H9 (cell line): Measurements from ENCODE around the gene IGF1R. TPM values are rescaled to one million over a fixed set of nuclear protein-coding genes. Genes with fewer than 3 reads are reported as not detected.

Experiments
- DNase-seq: peaks from one replicate; pipeline ENCODE4 v3.0.0-alpha.2; 2017
- H2AFZ ChIP-seq: one replicate; pipeline ENCODE4 v1.6.1; 2013; ENCODE audit warnings: mild to moderate bottlenecking, low read length, control low read depth, moderate library complexity
- H2AK5ac ChIP-seq: 2 replicates; pipeline ENCODE4 v1.6.1; 2013; ENCODE audit warnings: low read length, control low read depth, mixed read lengths; ENCODE audit not compliant: insufficient read length
- H2BK120ac ChIP-seq: one replicate; pipeline ENCODE4 v1.6.1; 2013; ENCODE audit warnings: low read depth, mild to moderate bottlenecking, low read length, control low read depth, inconsistent platforms; ENCODE audit not compliant: poor library complexity, severe bottlenecking
- H2BK12ac ChIP-seq: 2 replicates; pipeline ENCODE4 v1.6.1; 2013; ENCODE audit warnings: low read length, control low read depth, mixed read lengths, low read depth; ENCODE audit not compliant: insufficient read length
- H2BK15ac ChIP-seq: 2 replicates; pipeline ENCODE4 v1.6.1; 2013; ENCODE audit warnings: low read depth, low read length, control low read depth
- H2BK20ac ChIP-seq: one replicate; pipeline ENCODE4 v1.6.1; 2013; ENCODE audit warnings: low read depth, mild to moderate bottlenecking, low read length, control low read depth, inconsistent platforms; ENCODE audit not compliant: poor library complexity, severe bottlenecking
- H2BK5ac ChIP-seq: 2 replicates; pipeline ENCODE4 v1.6.1; 2013; ENCODE audit warnings: low read length, control low read depth, mixed read lengths; ENCODE audit not compliant: insufficient read length
- H3K14ac ChIP-seq: 2 replicates; pipeline ENCODE4 v1.6.1; 2013; ENCODE audit warnings: low read length, control low read depth; ENCODE audit not compliant: insufficient read depth
- H3K18ac ChIP-seq: 2 replicates; pipeline ENCODE4 v1.6.1; 2013; ENCODE audit warnings: low read depth, mild to moderate bottlenecking, mixed read lengths, low read length, control low read depth; ENCODE audit not compliant: insufficient read length
- H3K23ac ChIP-seq: 2 replicates; pipeline ENCODE4 v1.6.1; 2013; ENCODE audit warnings: low read length, control low read depth, mixed read lengths, low read depth; ENCODE audit not compliant: insufficient read length
- H3K23me2 ChIP-seq: 2 replicates; pipeline ENCODE4 v1.6.1; 2013; ENCODE audit warnings: low read depth, mild to moderate bottlenecking, mixed read lengths, low read length, control low read depth; ENCODE audit not compliant: insufficient read length, poor library complexity, severe bottlenecking
- H3K27ac ChIP-seq: 2 replicates; pipeline ENCODE4 v1.5.1; 2013; ENCODE audit warnings: low read length, control low read depth, mixed read lengths, low read depth; ENCODE audit not compliant: insufficient read length
- H3K27me3 ChIP-seq: 2 replicates; pipeline ENCODE4 v1.6.1; 2013; ENCODE audit warnings: low read length, control low read depth, inconsistent platforms; ENCODE audit not compliant: insufficient read depth
- H3K4ac ChIP-seq: 2 replicates; pipeline ENCODE4 v1.6.1; 2013; ENCODE audit warnings: low read depth, mild to moderate bottlenecking, control low read depth, inconsistent platforms, low read length, moderate library complexity
- H3K4me1 ChIP-seq: 2 replicates; pipeline ENCODE4 v1.6.1; 2013; ENCODE audit warnings: low read length, control low read depth, inconsistent platforms; ENCODE audit not compliant: insufficient read depth
- H3K4me2 ChIP-seq: 2 replicates; pipeline ENCODE4 v1.6.1; 2013; ENCODE audit warnings: low read length, control low read depth, mixed read lengths; ENCODE audit not compliant: insufficient read length, insufficient read depth
- H3K56ac ChIP-seq: 2 replicates; pipeline ENCODE4 v1.6.1; 2013; ENCODE audit warnings: low read depth, mild to moderate bottlenecking, mixed read lengths, low read length, control low read depth; ENCODE audit not compliant: insufficient read length
- H3K79me1 ChIP-seq: 2 replicates; pipeline ENCODE4 v1.6.1; 2013; ENCODE audit warnings: low read depth, mild to moderate bottlenecking, moderate library complexity, low read length, control low read depth, inconsistent platforms; ENCODE audit not compliant: insufficient read depth, poor library complexity, severe bottlenecking
- H3K79me2 ChIP-seq: 2 replicates; pipeline ENCODE4 v1.6.1; 2013; ENCODE audit warnings: low read length, control low read depth, inconsistent platforms; ENCODE audit not compliant: insufficient read depth
- H3K9ac ChIP-seq: 2 replicates; pipeline ENCODE4 v1.6.1; 2013; ENCODE audit warnings: low read length, control low read depth, mixed read lengths; ENCODE audit not compliant: insufficient read length; ENCODE audit errors: extremely low read depth
- H3K9me3 ChIP-seq: one replicate; pipeline ENCODE4 v1.6.1; 2013; ENCODE audit warnings: low read depth, low read length, inconsistent platforms; ENCODE audit not compliant: control insufficient read depth
- H3T11ph ChIP-seq: one replicate; pipeline ENCODE4 v1.6.1; 2013; ENCODE audit warnings: mild to moderate bottlenecking, low read length, control low read depth, inconsistent platforms
- H4K20me1 ChIP-seq: one replicate; pipeline ENCODE4 v1.6.1; 2013; ENCODE audit not compliant: control insufficient read depth, insufficient read length, insufficient read depth
- H4K5ac ChIP-seq: 2 replicates; pipeline ENCODE4 v1.6.1; 2013; ENCODE audit warnings: low read depth, mild to moderate bottlenecking, mixed read lengths, low read length, control low read depth; ENCODE audit not compliant: insufficient read length
- H4K8ac ChIP-seq: replicated peaks from 2 replicates; pipeline ENCODE4 v1.6.1; 2013; ENCODE audit warnings: low read length, control low read depth, mixed read lengths, low read depth; ENCODE audit not compliant: insufficient read length
- H4K91ac ChIP-seq: 2 replicates; pipeline ENCODE4 v1.6.1; 2013; ENCODE audit warnings: low read depth, mild to moderate bottlenecking, moderate library complexity, mixed read lengths, low read length, control low read depth; ENCODE audit not compliant: insufficient read length
- H3K27ac Mint-ChIP-seq, 3 experiments: 2 replicates in 2 of 3; 3 replicates in 1 of 3; pipeline ENCODE4 v1.8.0; 2020 to 2021; ENCODE audit warnings: mixed read lengths in 3 of 3, mild to moderate bottlenecking in 1 of 3, moderate library complexity in 1 of 3
- H3K27me3 Mint-ChIP-seq: 2 replicates; pipeline ENCODE4 v1.8.0; 2021; ENCODE audit warnings: low read depth, mild to moderate bottlenecking, moderate library complexity, mixed read lengths
- H3K36me3 Mint-ChIP-seq, 3 experiments: 2 replicates in 2 of 3; 3 replicates in 1 of 3; pipeline ENCODE4 v1.8.0; 2020 to 2021; ENCODE audit warnings: low read depth in 3 of 3, mixed read lengths in 3 of 3; ENCODE audit not compliant: insufficient read depth in 1 of 3
- H3K4me1 Mint-ChIP-seq, 2 experiments: 2 replicates each; pipeline ENCODE4 v1.8.0; 2020; ENCODE audit warnings: mixed read lengths in 2 of 2
- H3K4me3 Mint-ChIP-seq, 2 experiments: 2 replicates in 1 of 2; 3 replicates in 1 of 2; pipeline ENCODE4 v1.8.0; 2020 to 2021; ENCODE audit warnings: mild to moderate bottlenecking in 2 of 2, mixed read lengths in 2 of 2, moderate library complexity in 1 of 2
- H3K9me3 Mint-ChIP-seq, 2 experiments: 2 replicates in 1 of 2; 3 replicates in 1 of 2; pipeline ENCODE4 v1.8.0; 2020; ENCODE audit warnings: mild to moderate bottlenecking in 2 of 2, mixed read lengths in 2 of 2, moderate library complexity in 1 of 2
- CTCF ChIP-seq: fragments of 200-600 bp; sonication (generic); conservative IDR thresholded peaks from 3 replicates; pipeline ENCODE4 v1.8.0; 2021; ENCODE audit warnings: antibody characterized with exemption, mild to moderate bottlenecking
- WGBS: extraction: QIAGEN DNeasy Blood & Tissue Kit; methylation state at CpG from one replicate; pipeline ENCODE4 v1.1.7; 2013; ENCODE audit warnings: missing lambda C conversion rate, low lambda C conversion rate, mixed read lengths; ENCODE audit not compliant: insufficient read length; ENCODE audit errors: extremely low coverage; 5-methylcytosine and 5-hydroxymethylcytosine counted together
- total RNA-seq: library from RNA; stranded (reverse); gene quantifications from 2 replicates; pipeline ENCODE4 v1.2.1, GENCODE V29; 2021

The IGF1R gene
- total RNA-seq, 1 experiment from 2014 or later: 70.0 TPM

DNA sequence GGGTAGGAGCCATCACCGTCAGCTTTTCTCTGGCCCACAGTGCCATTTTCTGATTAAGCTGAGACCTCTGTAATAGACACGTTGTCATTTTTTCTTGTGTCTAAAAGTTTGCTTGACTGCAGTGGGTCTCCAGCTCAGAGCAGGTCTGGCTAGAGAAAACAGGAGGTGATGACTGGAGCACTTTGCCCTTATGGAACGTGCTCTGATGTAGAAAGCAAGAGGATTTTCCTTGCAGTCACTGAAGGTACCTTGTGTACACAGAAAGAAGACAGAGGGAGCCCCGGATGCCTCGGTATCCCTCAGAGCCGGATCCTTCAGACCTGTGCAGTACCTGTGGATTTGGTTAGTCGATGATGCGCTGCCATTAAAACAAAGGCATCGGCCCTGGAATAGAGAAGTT lies 76.2 kb downstream of the IGF1R start:
- H4K5ac ChIP-seq: no peak overlapping the region
- no peak overlapping the region for H4K91ac ChIP-seq
- no peak overlapping the region for H3K27ac ChIP-seq
- peaks cover 70 to 80% of the 10 kb centered on the region in 2 experiments for H3K4me1 Mint-ChIP-seq
- peaks cover 5 to 10% (median 7%) of the 10 kb centered on the region in 3 experiments; a peak in 4 of 7 replicates for H3K36me3 Mint-ChIP-seq
- H3K9me3 ChIP-seq: no peaks in the 10 kb centered on the region
- no peaks in the 10 kb centered on the region for H3K27me3 ChIP-seq
- H3K27ac Mint-ChIP-seq: no peak overlapping the region; a peak in 1 of 7 replicates
- no peak overlapping the region for H3K4me2 ChIP-seq
- peaks cover 72% of the 10 kb centered on the region; the same call in 1 of the 2 replicates for H3K79me2 ChIP-seq
- WGBS: no CpG with 5 or more reads among the region's 9 CpGs
- DNase-seq: no peak
- H3K18ac ChIP-seq: no peak overlapping the region
- no peaks in the 10 kb centered on the region for H3K9me3 Mint-ChIP-seq
- H3K79me1 ChIP-seq: peaks cover 21% of the 10 kb centered on the region
- H3K9ac ChIP-seq: no peak overlapping the region
- H2BK15ac ChIP-seq: no peak overlapping the region
- no peak overlapping the region for H2BK5ac ChIP-seq
- no peak overlapping the region for H2BK12ac ChIP-seq
- no peak overlapping the region for H3K56ac ChIP-seq
- no peak for TF ChIP-seq CTCF
- no peak overlapping the region for H2AFZ ChIP-seq
- no peak overlapping the region for H2BK20ac ChIP-seq
- no peak overlapping the region for H3K23ac ChIP-seq
- H3K4me1 ChIP-seq: peaks cover 28% of the 10 kb centered on the region
- H3K14ac ChIP-seq: no peak overlapping the region
- H4K20me1 ChIP-seq: no peaks in the 10 kb centered on the region
- H3K4me3 Mint-ChIP-seq: no peak overlapping the region
- no peak overlapping the region for H3K4ac ChIP-seq
- no peaks in the 10 kb centered on the region for H3K27me3 Mint-ChIP-seq
- H2BK120ac ChIP-seq: no peak overlapping the region
- no peak overlapping the region for H3T11ph ChIP-seq
- no peak overlapping the region for H4K8ac ChIP-seq
- H3K23me2 ChIP-seq: no peaks in the 10 kb centered on the region
- no peak overlapping the region for H2AK5ac ChIP-seq
